GM18858 (cell line): ENCODE results near the gene BTF3L4.
"Not testable (repeated sequence)": the region's sequence is repeated elsewhere in the genome, so short reads cannot be mapped to it uniquely, and the experiment has no call there.

Experiments used
- ATAC-seq: cut with Tn5 transposase; IDR thresholded peaks from one replicate; pipeline ENCODE4 v1.9.1; 2021; ENCODE audit not compliant: unreplicated experiment

Gene BTF3L4

DNA sequence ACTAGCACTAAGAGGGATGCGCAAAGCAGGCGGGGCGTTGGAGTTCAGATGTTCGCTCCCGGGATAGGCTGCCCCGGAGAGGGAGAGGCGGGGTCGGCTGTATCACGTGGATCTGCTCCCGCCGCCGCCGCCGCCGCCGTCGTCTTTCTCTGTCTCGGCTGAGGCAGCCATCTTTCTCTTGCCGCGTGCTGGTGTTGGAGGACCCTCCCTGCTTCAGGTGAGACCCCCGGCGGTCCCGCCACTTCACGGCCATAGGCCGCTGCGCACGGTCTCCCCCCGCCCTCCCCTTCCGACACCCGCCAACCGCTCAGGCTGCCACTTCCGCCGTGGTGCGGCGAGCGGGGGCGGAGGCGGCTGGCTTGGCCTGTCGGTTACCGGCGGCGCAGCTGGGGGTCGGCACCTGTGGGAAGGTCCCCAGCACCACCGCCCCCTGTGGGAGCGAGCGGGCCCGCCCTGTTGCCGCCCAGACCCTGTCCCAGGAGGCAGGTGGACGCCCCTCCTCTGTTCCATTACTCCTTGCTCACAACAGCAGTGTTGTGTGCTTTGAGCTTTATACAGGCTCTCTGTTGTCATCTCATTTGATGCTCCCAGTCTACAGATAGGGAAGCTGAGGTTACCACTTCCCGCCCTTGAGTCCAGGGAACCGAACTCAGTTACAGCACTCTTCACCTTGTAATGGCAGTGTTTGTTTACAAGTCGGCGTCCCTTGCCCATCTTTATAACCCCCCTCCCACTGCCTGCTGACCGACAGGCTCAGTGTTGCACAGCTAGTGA lies at the start of gene BTF3L4:
TSS of gene BTF3L4 (plus strand) at position 133 of the 774 bp plus-strand sequence. CDS start 3,553 bp downstream, outside the sequence.
- ATAC-seq: peak; percentile 66

- ATAC-seq: no peak
These were observed 48.7 kb upstream of the BTF3L4 start for GRCh38 chr1:52007215-52008002.

DNA sequence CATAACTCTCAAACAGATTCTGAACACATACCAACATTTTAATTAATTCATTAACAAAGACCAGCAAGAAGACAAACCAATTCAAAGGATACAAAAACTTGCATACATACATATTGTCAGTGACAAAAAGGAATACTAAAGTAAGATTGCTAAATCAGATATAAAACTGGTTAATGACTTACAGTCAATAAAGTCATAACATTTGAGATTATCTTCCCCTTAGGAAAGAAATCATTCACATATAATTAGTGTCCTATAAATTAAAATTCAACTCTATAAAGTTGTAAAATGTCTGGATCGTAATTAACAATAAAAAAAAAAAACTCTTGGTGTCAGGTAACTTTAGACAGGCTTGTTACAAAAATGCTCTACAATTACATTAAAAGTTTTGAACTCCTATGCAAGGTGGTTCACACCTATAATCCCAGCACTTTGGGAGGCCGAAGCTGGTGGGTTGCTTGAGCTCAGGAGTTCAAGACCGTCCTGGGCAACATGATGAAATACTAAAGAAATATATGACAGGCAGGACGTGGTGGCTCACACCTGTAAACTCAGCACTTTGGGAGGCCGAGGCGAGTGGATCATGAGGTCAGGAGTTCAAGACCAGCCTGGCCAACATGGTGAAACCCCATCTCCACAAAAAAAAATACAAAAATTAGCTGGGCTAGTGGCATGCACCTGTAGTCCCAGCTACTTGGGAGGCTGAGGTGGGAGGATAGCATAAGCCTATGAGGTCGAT lies 47.9 kb upstream of the BTF3L4 start:
- ATAC-seq: no peak

- no peak for ATAC-seq
These were observed 34.0 kb upstream of the BTF3L4 start for GRCh38 chr1:52022133-52022532.

- no peak for ATAC-seq
These were observed 29.8 kb upstream of the BTF3L4 start for GRCh38 chr1:52026278-52026677.

DNA sequence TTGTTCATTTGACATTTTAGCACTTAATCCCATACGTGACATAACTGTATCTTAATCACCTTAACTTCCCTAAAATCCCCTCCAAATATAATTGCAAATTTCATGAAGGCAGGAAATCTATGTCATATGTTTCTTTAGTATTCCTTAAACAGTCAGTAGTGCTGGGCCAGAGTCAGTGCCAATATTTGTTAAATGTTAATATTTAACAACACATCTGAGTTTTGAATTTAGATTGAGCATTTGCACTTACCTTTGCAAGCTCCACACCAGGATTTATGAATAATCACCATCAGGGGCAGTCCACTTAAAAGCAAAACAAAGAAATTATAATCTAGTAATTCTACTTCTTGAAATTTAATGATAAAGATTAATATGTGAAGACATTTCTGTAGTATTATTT lies 27.8 kb upstream of the BTF3L4 start:
- no peak for ATAC-seq

DNA sequence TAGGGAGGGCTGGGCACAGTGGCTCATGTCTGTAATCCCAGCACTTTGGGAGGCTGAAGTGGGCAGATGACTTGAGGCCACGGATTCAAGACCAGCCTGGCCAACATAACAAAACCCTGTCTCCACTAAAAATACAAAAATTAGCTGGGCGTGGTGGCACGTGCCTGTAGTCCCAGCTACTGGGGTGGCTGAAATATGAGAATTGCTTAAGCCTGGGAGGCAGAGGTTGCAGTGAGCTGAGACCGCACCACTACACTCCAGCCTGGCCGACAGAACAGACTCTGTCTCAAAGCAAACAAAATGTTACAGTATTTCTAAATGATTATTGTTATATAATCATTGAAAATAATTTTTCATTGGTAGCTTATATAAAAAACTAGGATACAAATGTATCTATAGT lies 27.3 kb upstream of the BTF3L4 start:
- not testable (repeated sequence) for ATAC-seq

GRCh38 chr1:52032124-52032784 lies 23.8 kb upstream of the BTF3L4 start:
- peak; percentile 33 for ATAC-seq

GRCh38 chr1:52032785-52033131 lies 23.3 kb upstream of the BTF3L4 start:
- ATAC-seq: no peak

- ATAC-seq: peak; percentile 80
These were observed 22.7 kb upstream of the BTF3L4 start, which contains the start of gene KTI12 for GRCh38 chr1:52033190-52034049. KTI12 (minus strand) TSS chr1:52033810; CDS start chr1:52033761, 49 bp downstream.

- no peak for ATAC-seq
These were observed 22.1 kb upstream of the BTF3L4 start for GRCh38 chr1:52034050-52034384.

DNA sequence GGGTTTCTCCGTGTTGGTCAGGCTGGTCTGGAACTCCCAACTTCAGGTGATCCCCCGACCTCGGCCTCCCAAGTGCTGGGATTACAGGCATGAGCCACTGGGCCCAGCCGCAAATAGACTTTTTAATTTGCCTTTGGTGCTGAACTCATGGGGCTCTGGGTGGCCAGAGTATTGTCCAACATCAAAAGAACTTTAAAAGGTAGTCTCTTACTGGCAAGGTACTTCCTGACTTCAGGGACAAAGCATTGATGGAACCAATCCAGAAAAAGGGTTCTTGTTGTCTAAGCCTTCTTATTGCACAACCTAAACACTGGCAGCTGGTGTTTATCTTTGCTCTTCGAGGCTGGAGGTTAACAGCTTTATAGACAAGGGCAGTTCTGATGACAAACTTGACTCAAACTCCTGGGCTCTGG lies 18.7 kb upstream of the BTF3L4 start:
- no peak for ATAC-seq

DNA sequence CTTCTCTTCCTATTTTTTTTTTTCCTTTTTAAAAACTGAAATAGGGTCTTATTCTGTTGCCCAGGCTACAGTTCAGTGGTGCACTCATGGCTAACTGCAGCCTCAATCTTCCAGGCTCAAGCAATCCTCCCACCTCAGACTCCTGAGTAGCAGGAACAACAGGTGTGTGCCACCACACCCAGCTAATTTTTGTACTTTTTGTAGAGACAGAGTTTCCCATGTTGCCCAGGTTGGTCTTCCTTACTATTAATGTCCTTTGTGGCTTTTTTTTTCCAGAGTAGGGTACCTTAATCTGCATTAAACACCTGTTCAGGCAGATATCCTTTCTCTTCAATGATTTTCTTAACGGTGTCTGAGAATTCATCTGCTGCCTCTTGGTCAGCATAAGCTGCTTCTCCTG lies 18.2 kb upstream of the BTF3L4 start:
- ATAC-seq: no peak

- no peak for ATAC-seq
These were observed 14.4 kb upstream of the BTF3L4 start for GRCh38 chr1:52041551-52042185.

DNA sequence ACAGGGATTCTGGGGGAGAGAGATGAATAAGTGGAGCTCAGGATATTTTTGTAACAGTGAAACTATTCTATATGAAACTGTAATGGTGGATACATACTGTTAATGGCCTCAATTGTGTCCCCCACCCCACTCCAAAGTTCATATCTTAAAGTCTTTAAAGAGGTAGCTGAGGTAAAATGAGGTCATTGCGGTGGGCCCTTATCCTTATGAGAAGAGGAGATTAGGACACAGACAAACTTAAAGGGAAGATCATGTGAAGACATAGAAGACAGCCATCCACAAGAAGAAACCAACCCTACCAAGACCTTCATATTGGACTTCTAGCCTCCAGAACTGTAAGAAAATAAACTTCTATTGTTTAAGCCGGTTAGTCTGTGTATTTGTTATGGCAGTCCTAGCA lies 10.9 kb upstream of the BTF3L4 start:
- no peak for ATAC-seq

DNA sequence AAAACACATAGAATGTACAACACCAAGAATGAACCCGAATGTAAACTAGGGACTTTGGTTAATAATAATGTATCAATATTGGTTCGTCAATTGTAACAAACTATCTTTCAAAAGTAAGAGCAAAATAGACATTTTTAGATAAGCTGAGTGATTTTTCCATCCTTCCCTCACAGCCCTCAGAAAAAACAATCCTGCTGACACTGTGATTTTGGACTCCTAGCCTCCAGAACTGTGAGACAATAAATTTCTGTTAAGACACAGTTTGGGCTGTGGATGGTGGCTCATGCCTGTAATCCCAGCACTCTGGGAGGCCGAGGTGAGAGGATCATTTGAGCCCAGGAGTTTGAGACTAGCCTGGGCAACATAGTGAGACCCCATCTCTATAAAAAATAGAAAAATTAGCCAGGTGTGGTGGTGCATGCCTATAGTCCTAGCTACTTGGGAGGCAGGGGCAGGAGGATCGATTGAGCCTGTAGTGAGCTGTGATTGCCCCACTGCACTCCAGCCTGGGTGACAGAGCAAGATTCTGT lies 10.4 kb upstream of the BTF3L4 start:
- ATAC-seq: not testable (repeated sequence)

DNA sequence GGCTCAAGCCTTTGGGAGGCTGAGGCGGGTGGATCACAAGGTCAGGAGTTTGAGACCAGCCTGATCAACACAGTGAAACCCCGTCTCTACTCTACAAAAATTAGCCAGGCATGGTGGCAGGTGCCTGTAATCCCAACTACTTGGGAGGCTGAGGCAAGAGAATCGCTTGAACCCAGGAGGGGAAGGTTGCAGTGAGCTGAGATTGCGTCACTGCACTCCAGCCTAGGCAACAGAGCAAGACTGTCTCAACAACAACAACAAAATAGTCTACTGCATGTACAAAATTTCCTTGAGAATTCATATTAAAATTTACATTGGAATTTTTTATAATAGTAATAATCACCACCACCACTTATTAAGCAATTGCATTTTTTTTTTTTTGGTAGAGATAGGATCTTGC lies 6.8 kb upstream of the BTF3L4 start:
- ATAC-seq: not testable (repeated sequence)

DNA sequence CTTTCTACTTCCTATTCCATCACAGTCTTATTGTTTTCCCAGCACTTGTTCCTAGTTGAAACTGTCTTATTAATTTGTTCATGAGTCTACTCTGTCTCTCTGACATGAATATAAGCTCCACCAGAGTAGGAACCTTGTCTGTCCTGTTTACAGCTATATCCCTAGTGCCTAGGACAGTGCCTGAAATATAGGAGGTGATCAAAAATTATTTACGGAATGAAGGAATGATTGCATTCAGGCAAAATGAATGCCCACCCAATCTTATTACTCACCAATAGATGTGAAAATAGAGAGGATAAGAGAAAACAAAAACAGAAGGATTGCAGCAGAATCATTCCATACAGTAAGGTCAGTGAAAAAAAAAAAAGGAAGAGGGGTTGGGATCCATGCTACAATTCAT lies 2.2 kb upstream of the BTF3L4 start:
- ATAC-seq: no peak

DNA sequence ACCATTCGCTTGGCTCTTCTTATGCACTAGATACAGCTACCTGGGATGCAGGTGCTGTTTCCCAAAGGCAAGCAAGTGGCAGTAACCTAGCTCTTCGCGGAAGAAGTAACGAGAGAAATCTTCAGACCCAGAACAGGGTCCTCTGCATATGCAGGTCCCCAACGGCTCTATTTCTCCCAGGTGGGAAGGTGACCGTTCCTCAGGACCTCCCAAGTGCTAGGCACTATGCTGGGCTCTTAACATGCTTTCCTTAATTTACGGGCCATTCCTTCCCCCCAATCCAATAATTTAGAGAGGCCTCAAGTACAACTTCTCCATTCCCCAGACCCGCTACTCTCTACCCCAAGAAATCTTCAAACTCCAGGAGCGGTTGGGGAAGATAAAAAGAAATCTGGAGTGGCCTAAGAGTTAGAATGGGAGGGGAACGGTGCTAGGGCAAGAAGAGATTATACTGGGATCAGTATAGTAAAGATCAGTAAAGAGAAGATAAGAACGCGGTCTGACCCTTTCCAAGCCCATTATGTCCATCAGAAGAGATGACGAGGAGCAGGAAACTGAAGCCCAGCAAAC lies 1.5 kb upstream of the BTF3L4 start:
- ATAC-seq: no peak
